Small intestine (tissue), 7 donors: ENCODE measurements around the gene MEP1A. TPM values are rescaled to one million over a fixed set of nuclear protein-coding genes. Genes with fewer than 3 reads are reported as not detected.

Experiments
- DNase-seq, 2 donors: peaks; one replicate each; pipeline versions ENCODE4 v3.0.0 to v3.0.0-alpha.2; 2013
- FAIRE-seq: peaks from 2 replicates; lab custom pipeline; 2012; peaks lifted over from hg19 to GRCh38; lab: Jason Lieb, UNC
- H3K27ac ChIP-seq, 3 donors: one replicate each; pipeline ENCODE4 v1.5.1; 2013; ENCODE audit warnings: low read length in 2 of 3, mild to moderate bottlenecking in 2 of 3, control low read depth in 1 of 3, inconsistent platforms in 1 of 3, low read depth in 1 of 3, moderate library complexity in 1 of 3
- H3K27me3 ChIP-seq, 3 donors: one replicate each; pipeline ENCODE4 v1.6.1; 2013; ENCODE audit warnings: low read length in 3 of 3, inconsistent platforms in 1 of 3; ENCODE audit not compliant: control insufficient read depth in 3 of 3, insufficient read depth in 3 of 3
- H3K36me3 ChIP-seq, 3 donors: one replicate each; pipeline ENCODE4 v1.6.1; 2013; ENCODE audit warnings: low read length in 3 of 3, inconsistent platforms in 1 of 3, low read depth in 1 of 3, mild to moderate bottlenecking in 1 of 3, moderate library complexity in 1 of 3; ENCODE audit not compliant: control insufficient read depth in 3 of 3, insufficient read depth in 2 of 3
- H3K4me1 ChIP-seq, 3 donors: one replicate each; pipeline ENCODE4 v1.6.1; 2013; ENCODE audit warnings: low read length in 2 of 3, inconsistent platforms in 1 of 3, low read depth in 1 of 3, mild to moderate bottlenecking in 1 of 3, moderate library complexity in 1 of 3; ENCODE audit not compliant: control insufficient read depth in 3 of 3, insufficient read depth in 2 of 3
- H3K4me3 ChIP-seq, 3 donors: one replicate each; pipeline ENCODE4 v1.5.1; 2013; ENCODE audit warnings: low read length in 3 of 3, control low read depth in 1 of 3, inconsistent platforms in 1 of 3, low read depth in 1 of 3, mild to moderate bottlenecking in 1 of 3, moderate library complexity in 1 of 3
- H3K9me3 ChIP-seq, 2 donors: one replicate each; pipeline ENCODE4 v1.6.1; 2013; ENCODE audit warnings: low read depth in 1 of 2, low read length in 1 of 2; ENCODE audit not compliant: control insufficient read depth in 2 of 2, insufficient read depth in 1 of 2
- WGBS, 3 donors: extraction: QIAGEN DNeasy Blood & Tissue Kit; methylation state at CpG; one replicate each; pipeline ENCODE4 v1.1.7; 2013; 5-methylcytosine and 5-hydroxymethylcytosine counted together
- polyA plus RNA-seq, 4 donors: library from polyadenylated mRNA; stranded (reverse) in 3 of 4; unstranded in 1 of 4; fragments of 200-250 nt in 3 of 4; fragments of 120-200 nt in 1 of 4; gene quantifications; one replicate each; pipeline versions ENCODE4 v1.2.1 to v1.2.3, GENCODE V29; 2013
- donor health status: healthy with polysubstance abuse.
- donor health status: control.
- donor health status: control.
- donor health status: Bipolar disorder and iron deficiency.
- donor health status: healthy.

The MEP1A gene
- polyA plus RNA-seq, 4 donors: 73.9 to 739 (median 160) TPM

- 82 to 93% (median 89%) methylated on average over 5 of the region's 5 CpGs for WGBS, 3 donors
- H3K9me3 ChIP-seq: no peaks in the 10 kb centered on the region
- FAIRE-seq (no peak), DNase-seq (no peak)
- H3K27ac ChIP-seq: no peak overlapping the region
- no peaks in the 10 kb centered on the region for H3K4me1 ChIP-seq
- H3K27me3 ChIP-seq: no peaks in the 10 kb centered on the region
- H3K4me3 ChIP-seq: no peak overlapping the region
- H3K36me3 ChIP-seq: no peaks in the 10 kb centered on the region
These were observed 43.5 kb upstream of the MEP1A start for GRCh38 chr6:46749731-46750130.

DNA sequence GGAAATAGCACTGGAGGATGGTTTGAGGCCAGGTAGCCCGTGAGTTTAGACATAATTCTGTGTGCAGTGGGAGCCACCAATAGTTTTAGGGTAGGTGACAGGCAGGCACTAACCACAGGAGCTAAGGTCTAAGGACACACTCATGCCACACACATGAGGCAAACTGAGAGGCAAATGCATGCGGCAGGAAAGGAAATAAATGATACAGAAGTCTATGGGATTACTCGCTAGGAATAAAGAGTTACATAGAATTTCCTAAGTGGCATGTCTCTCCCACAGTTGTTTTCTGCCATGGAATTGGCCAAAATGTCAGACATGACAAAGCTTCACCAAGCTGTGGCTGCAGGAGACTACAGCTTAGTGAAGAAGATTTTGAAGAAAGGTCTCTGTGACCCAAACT, 41.5 kb upstream of the MEP1A start:
- 61 to 87% (median 62%) methylated on average over 3 of the region's 3 CpGs for WGBS, 3 donors
- H3K4me3 ChIP-seq: no peak overlapping the region
- no peak for DNase-seq
- H3K27me3 ChIP-seq: no peaks in the 10 kb centered on the region
- FAIRE-seq: no peak
- no peak overlapping the region for H3K27ac ChIP-seq
- H3K4me1 ChIP-seq: no peaks in the 10 kb centered on the region
- H3K36me3 ChIP-seq: no peaks in the 10 kb centered on the region
- no peaks in the 10 kb centered on the region for H3K9me3 ChIP-seq

- no peaks in the 10 kb centered on the region for H3K4me1 ChIP-seq
- no peak for FAIRE-seq
These were observed 37.3 kb upstream of the MEP1A start for GRCh38 chr6:46755865-46756264.

DNA sequence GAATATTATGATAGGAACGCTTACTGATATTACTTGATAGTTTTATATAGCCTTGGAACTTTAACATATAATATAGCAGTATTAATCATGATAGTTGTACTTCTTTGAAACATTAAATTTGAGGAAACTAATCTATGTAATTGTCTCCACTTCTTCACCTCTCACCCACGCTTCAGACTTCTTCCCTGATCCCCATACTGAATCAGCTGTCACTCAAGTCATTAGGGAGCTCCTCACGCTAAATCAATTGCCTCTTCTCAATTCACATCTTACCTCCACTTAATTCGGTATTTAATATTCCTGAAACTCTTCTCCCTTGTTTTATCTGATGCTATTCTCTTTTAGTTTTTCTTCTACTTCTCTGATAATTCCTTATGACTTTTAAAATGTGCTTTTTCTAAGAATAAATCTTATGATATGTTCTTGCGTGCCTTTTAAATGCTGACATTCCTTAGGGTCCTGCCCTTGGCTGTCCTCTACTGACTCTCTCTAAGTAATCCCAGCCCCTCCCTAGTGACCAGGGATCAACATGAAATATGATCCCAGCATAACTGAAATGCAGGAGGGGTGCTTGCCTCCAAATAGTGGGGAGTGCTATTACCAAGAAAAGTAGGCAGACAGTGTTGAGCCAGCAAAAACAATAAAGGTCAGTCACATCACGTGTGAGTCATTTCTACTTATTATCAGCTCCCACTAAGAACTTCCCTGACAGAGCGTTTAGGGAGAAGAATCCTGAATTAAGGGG, 36.5 kb upstream of the MEP1A start:
- peak in 1 of 2 donors; percentile 39 for DNase-seq
- Histone ChIP-seq H3K27me3 (no peaks in the 10 kb centered on the region), H3K4me3 (no peak overlapping the region), H3K27ac (no peak overlapping the region), H3K9me3 (no peaks in the 10 kb centered on the region), H3K36me3 (no peaks in the 10 kb centered on the region), H3K4me1 (peaks cover 0 to 3% (median 0%) of the 10 kb centered on the region in 3 donors)
- 65 to 68% (median 68%) methylated on average over 7 of the region's 7 CpGs for WGBS, 3 donors
- no peak for FAIRE-seq

More at GRCh38 chr6:46755865-46756264, 37.3 kb upstream of the MEP1A start:
- no peak overlapping the region for H3K4me3 ChIP-seq
- H3K27me3 ChIP-seq: no peaks in the 10 kb centered on the region
- 31 to 49% (median 45%) methylated on average over 1 of the region's 1 CpG for WGBS, 3 donors
- H3K36me3 ChIP-seq: no peaks in the 10 kb centered on the region
- no peak overlapping the region for H3K27ac ChIP-seq
- no peak for DNase-seq
- no peaks in the 10 kb centered on the region for H3K9me3 ChIP-seq

- H3K4me3 ChIP-seq: no peak overlapping the region
- H3K27ac ChIP-seq: no peak overlapping the region
- peaks cover 0 to 3% (median 0%) of the 10 kb centered on the region in 3 donors for H3K4me1 ChIP-seq
- no peaks in the 10 kb centered on the region for H3K27me3 ChIP-seq
- WGBS, 3 donors: 76 to 87% (median 80%) methylated on average over 2 of the region's 2 CpGs
- FAIRE-seq: no peak
- H3K9me3 ChIP-seq: no peaks in the 10 kb centered on the region
- peak in 1 of 2 donors; percentile 27 for DNase-seq
- H3K36me3 ChIP-seq: no peaks in the 10 kb centered on the region
These were observed 36.0 kb upstream of the MEP1A start for GRCh38 chr6:46757214-46757596.

- H3K9me3 ChIP-seq: no peaks in the 10 kb centered on the region
- DNase-seq (no peak), FAIRE-seq (no peak)
- no peaks in the 10 kb centered on the region for H3K27me3 ChIP-seq
- whole genome bisulfite sequencing, 3 donors: 85 to 90% (median 89%) methylated on average over 4 of the region's 4 CpGs
- peaks cover 0 to 3% (median 0%) of the 10 kb centered on the region in 3 donors for H3K4me1 ChIP-seq
- no peak overlapping the region for H3K27ac ChIP-seq
- H3K36me3 ChIP-seq: no peaks in the 10 kb centered on the region
- no peak overlapping the region for H3K4me3 ChIP-seq
These were observed 34.0 kb upstream of the MEP1A start for GRCh38 chr6:46758960-46759753.

DNA sequence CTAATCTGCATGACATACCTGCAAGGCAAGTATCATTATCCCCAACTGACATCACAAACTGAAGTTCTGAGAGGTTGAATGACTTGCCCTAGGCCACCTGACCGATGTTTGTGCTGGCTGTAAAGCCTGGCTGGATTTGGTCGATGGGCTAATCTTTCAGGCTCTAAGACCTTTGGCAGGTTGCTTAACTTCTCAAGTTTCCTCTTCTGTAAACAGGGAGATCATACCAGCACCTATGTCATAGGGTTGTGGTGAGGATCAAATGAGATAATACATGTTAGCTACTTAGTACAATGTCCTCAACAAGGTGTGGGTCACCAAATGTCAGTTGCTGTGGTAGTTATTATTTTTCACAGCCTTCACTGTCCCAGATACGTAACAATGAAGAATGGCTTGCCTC, 32.3 kb upstream of the MEP1A start:
- H3K4me1 ChIP-seq: peaks cover 0 to 3% (median 0%) of the 10 kb centered on the region in 3 donors
- H3K27ac ChIP-seq: peak overlapping the region in 1 of 3 donors; percentile 30
- WGBS, 3 donors: 48 to 70% (median 61%) methylated on average over 3 of the region's 3 CpGs
- FAIRE-seq (no peak), DNase-seq (peak in 1 of 2 donors; percentile 61)
- H3K36me3 ChIP-seq: no peaks in the 10 kb centered on the region
- no peaks in the 10 kb centered on the region for H3K9me3 ChIP-seq
- H3K4me3 ChIP-seq: no peak overlapping the region
- no peaks in the 10 kb centered on the region for H3K27me3 ChIP-seq

DNA sequence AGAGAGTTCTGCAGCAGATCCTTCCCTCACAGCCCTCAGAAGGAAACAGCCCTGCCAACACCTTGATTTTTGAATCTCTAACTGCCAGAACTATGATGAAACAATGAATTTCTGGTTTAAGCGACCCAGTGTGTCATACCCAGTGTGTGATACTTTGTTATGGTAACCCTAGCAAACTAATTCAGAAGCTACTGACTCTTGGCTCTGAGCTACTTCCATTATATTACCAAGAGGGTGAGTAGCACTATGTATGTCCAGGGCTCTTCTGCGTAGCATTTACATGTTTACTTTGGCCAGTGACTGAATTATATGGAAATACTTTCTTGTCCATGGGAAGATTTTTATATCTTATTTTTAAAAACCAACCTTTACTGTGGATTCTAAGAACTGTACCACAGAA, 29.7 kb upstream of the MEP1A start:
- H3K36me3 ChIP-seq: no peaks in the 10 kb centered on the region
- FAIRE-seq (no peak), DNase-seq (no peak)
- WGBS, 3 donors: 85 to 90% (median 88%) methylated on average over 2 of the region's 2 CpGs
- H3K4me1 ChIP-seq: peaks cover 0 to 3% (median 0%) of the 10 kb centered on the region in 3 donors
- H3K27ac ChIP-seq: no peak overlapping the region
- H3K27me3 ChIP-seq: no peaks in the 10 kb centered on the region
- H3K4me3 ChIP-seq: no peak overlapping the region
- H3K9me3 ChIP-seq: no peaks in the 10 kb centered on the region
